ENCODE measurements around the gene FOXJ3.

- TF ChIP-seq POLR2A (IDR thresholded peaks at IDR 0.05) (no peak), CTCF (IDR thresholded peaks at IDR 0.05) (no peak)
These were observed 10.0 kb downstream of the FOXJ3 start for GRCh38 chr1:42325014-42325402.
